ENCODE results near the gene KCNAB2. TPM values are rescaled to one million over a fixed set of nuclear protein-coding genes. Genes with fewer than 3 reads are reported as not detected.

Gene KCNAB2
- total RNA-seq, 2 donors from 2014 or later = 2.0 to 5.5 TPM

DNA sequence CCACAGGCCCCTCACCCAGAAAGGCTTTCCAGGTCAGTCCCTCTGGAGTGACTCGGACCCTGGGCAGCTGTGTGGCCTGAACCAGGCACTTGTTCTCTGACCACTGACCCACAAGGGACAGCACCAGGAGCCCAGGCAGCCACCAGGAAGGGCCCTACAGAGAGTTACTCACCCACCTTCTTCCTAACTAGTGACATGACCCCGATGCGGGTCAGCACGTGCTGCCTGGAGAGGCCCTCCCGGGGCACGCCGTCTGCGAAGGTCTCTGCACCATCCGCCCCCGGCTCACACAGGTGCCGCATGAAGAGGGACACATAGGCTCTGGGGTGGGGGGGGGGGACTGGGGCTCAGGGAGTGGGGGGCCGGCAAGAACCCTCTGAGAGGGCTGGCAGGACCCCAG is 78.7 kb downstream of the KCNAB2 start:
- Histone ChIP-seq H3K36me3 (no peaks in the 10 kb centered on the region), H3K27ac (no peak overlapping the region), H3K9me3 (no peaks in the 10 kb centered on the region), H3K4me3 (no peak overlapping the region), H3K4me1 (replicated peaks) (no peaks in the 10 kb centered on the region), H3K27me3 (replicated peaks; ENCODE audit: insufficient read depth) (no peaks in the 10 kb centered on the region)
- TF ChIP-seq POLR2A (IDR thresholded peaks at IDR 0.05) (no peak), POLR2AphosphoS5 (IDR thresholded peaks at IDR 0.05) (no peak)
- TF ChIP-seq, protein P1, sequence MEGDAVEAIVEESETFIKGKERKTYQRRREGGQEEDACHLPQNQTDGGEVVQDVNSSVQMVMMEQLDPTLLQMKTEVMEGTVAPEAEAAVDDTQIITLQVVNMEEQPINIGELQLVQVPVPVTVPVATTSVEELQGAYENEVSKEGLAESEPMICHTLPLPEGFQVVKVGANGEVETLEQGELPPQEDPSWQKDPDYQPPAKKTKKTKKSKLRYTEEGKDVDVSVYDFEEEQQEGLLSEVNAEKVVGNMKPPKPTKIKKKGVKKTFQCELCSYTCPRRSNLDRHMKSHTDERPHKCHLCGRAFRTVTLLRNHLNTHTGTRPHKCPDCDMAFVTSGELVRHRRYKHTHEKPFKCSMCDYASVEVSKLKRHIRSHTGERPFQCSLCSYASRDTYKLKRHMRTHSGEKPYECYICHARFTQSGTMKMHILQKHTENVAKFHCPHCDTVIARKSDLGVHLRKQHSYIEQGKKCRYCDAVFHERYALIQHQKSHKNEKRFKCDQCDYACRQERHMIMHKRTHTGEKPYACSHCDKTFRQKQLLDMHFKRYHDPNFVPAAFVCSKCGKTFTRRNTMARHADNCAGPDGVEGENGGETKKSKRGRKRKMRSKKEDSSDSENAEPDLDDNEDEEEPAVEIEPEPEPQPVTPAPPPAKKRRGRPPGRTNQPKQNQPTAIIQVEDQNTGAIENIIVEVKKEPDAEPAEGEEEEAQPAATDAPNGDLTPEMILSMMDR (IDR thresholded peaks at IDR 0.05) = no peak
- intact Hi-C loops (cut with DNase I) = no loop called here
- WGBS = 98% methylated on average over 11 of the region's 12 CpGs
- no peak for DNase-seq (ENCODE audit: low spot score)

DNA sequence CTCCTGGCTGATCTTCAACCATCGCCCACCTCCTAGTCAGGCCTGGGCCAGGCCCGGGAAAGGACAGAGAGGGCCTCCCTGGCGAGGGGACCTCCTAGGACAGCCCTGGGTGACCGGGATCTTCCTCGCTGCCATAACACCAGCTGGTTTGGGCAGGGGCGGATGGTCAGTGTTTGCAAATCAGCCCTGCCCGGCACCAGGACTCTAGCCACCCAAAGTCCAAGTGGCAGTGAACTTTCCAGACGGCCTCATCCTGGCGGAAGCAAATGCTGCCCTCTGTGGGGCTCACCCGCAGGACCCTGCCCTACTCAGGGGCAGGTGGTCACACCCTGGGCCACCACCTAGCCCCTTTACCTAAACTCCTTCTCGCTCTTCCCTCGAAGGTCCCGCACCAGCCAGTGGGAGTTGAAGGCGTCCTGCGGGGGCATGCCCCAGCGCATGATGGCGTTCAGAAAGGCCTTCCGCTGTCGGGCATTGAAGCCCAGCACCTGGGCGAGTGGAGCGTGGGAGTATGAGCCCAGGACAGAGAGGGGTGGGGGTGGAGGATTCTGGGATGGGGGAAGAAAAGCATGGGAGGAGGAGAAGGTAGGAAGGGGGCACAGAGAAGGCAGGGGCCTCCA is 79.2 kb downstream of the KCNAB2 start:
- Histone ChIP-seq H3K27ac (no peak overlapping the region), H3K27me3 (replicated peaks; ENCODE audit: insufficient read depth) (no peaks in the 10 kb centered on the region), H3K36me3 (no peaks in the 10 kb centered on the region), H3K4me3 (no peak overlapping the region), H3K9me3 (no peaks in the 10 kb centered on the region), H3K4me1 (replicated peaks) (no peaks in the 10 kb centered on the region)
- WGBS = 71% methylated on average over 21 of the region's 21 CpGs
- no peak for DNase-seq (ENCODE audit: low spot score)
- no peak for TF ChIP-seq POLR2A (IDR thresholded peaks at IDR 0.05)
- TF ChIP-seq, protein P1 (IDR thresholded peaks at IDR 0.05) = no peak
- no peak for TF ChIP-seq POLR2AphosphoS5 (IDR thresholded peaks at IDR 0.05)
- intact Hi-C loops (cut with DNase I) = no loop called here

DNA sequence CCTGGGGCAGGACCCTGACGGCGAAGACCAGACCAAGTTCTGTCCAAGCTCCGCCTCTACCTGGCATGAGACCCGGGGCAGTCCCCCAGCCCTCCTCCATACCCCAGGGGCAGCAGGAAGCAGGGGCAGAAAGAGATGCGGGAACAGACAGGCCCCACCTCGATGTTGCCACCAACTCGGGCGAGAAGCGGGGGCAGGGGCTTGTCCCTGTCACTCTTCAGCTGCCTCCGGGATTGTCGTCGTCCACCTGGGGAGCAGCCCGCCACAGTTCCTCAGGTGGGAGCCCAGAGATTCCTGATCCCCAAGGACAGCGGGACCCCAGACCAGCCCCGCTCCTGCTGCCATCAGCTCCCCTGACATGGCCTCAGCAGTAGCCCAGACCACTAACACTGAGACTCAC is 79.7 kb downstream of the KCNAB2 start:
- H3K27ac ChIP-seq = no peak overlapping the region
- DNase-seq (ENCODE audit: low spot score) = no peak
- H3K36me3 ChIP-seq = no peaks in the 10 kb centered on the region
- H3K4me1 ChIP-seq (replicated peaks) = no peaks in the 10 kb centered on the region
- H3K27me3 ChIP-seq (replicated peaks; ENCODE audit: insufficient read depth) = no peaks in the 10 kb centered on the region
- no peaks in the 10 kb centered on the region for H3K9me3 ChIP-seq
- H3K4me3 ChIP-seq = no peak overlapping the region
- intact Hi-C loops (cut with DNase I) = no loop called here
- TF ChIP-seq POLR2A (IDR thresholded peaks at IDR 0.05) = no peak
- no peak for TF ChIP-seq POLR2AphosphoS5 (IDR thresholded peaks at IDR 0.05)
- TF ChIP-seq, protein P1 (IDR thresholded peaks at IDR 0.05) = no peak
- WGBS = 60% methylated on average over 15 of the region's 15 CpGs

DNA sequence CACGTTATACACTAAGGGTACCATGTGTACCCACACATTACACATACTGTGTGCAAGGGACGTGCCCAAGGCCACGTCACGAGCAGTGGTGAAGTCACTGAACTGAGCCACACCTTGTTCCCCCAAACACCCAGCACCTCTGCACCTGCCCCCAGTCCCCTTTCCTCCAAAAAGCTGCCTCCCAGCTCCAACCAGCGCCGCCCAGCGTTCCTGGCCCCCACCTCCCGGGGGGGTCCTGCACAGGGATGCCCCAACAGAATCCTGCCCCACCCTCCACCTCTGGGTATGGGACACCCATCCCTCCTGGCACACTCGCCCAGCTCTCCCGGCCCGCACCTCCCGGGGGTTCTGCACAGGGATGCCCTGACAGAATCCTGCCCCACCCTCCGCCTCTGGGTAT is 80.3 kb downstream of the KCNAB2 start:
- Histone ChIP-seq H3K4me3 (no peak overlapping the region), H3K36me3 (no peaks in the 10 kb centered on the region), H3K27ac (no peak overlapping the region), H3K27me3 (replicated peaks; ENCODE audit: insufficient read depth) (no peaks in the 10 kb centered on the region), H3K9me3 (no peaks in the 10 kb centered on the region), H3K4me1 (replicated peaks) (no peaks in the 10 kb centered on the region)
- DNase-seq (ENCODE audit: low spot score) = no peak
- 82% methylated on average over 13 of the region's 13 CpGs for WGBS
- intact Hi-C loops (cut with DNase I) = no loop called here
- TF ChIP-seq POLR2A (IDR thresholded peaks at IDR 0.05) (no peak), POLR2AphosphoS5 (IDR thresholded peaks at IDR 0.05) (no peak)
- TF ChIP-seq, protein P1 (IDR thresholded peaks at IDR 0.05) = no peak

DNA sequence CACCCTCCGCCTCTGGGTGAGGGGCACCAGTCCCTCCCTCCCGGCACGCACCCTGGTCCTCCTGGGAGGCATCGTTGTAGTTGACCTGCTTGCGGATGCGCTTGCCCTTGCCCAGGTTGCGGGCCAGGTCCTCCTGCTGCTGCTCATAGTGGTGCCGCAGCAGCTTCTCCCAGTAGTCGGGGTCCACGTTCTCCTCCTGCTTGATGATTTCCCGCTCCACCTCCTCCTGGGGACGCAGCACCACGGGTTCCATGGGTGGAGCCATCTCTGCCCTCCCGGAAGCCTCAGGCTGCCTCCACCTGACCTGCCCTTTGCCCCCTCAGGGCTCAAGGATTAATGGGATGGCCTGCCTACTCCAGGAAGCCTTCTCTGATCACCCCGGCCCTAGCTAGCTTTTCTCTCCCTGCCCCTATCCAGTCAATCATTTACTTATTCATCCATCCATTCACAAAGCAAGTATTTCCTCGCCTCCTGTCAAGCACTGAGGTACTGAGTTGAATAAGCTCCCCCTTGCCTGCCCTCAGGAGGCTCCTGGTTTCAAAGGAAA is 80.9 kb downstream of the KCNAB2 start:
- intact Hi-C loops (cut with DNase I) = no loop called here
- Histone ChIP-seq H3K4me3 (no peak overlapping the region), H3K27ac (no peak overlapping the region), H3K4me1 (replicated peaks) (no peaks in the 10 kb centered on the region), H3K27me3 (replicated peaks; ENCODE audit: insufficient read depth) (no peaks in the 10 kb centered on the region), H3K9me3 (no peaks in the 10 kb centered on the region), H3K36me3 (no peaks in the 10 kb centered on the region)
- DNase-seq (ENCODE audit: low spot score) = no peak
- WGBS = 92% methylated on average over 16 of the region's 16 CpGs
- TF ChIP-seq POLR2A (IDR thresholded peaks at IDR 0.05) = no peak
- TF ChIP-seq POLR2AphosphoS5 (IDR thresholded peaks at IDR 0.05) = no peak
- TF ChIP-seq, protein P1 (IDR thresholded peaks at IDR 0.05) = no peak

Data from prostate gland (tissue), 2 donors.